HG03135 (cell line): ENCODE data around the gene MAGOH.
"Not testable (repeated sequence)": the region's sequence is repeated elsewhere in the genome, so short reads cannot be mapped to it uniquely, and the experiment has no call there.

Source experiments
- ATAC-seq: cut with Tn5 transposase; IDR thresholded peaks from one replicate; pipeline ENCODE4 v1.9.1; 2021; ENCODE audit warnings: mild to moderate bottlenecking, moderate library complexity; ENCODE audit not compliant: unreplicated experiment

The MAGOH gene

DNA sequence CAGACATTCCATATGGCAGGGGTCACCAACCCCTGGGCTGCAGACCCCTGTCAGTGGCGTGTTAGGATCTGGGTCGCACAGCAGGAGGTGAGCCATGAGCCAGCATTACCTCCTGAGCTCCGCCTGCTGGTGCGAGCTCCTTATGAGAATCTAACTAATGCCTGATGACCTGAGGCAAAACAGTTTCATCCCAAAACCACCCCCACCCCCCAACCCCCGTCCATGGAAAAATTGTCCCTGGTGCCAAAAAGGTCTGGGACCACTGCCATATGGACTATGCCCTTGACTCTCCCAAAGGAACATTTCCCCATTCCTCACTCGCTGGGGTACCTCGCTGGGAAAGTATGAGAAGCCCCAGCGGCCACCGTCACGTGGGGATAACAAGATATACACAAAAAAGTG is 48.1 kb downstream of the MAGOH start:
- no peak for ATAC-seq

DNA sequence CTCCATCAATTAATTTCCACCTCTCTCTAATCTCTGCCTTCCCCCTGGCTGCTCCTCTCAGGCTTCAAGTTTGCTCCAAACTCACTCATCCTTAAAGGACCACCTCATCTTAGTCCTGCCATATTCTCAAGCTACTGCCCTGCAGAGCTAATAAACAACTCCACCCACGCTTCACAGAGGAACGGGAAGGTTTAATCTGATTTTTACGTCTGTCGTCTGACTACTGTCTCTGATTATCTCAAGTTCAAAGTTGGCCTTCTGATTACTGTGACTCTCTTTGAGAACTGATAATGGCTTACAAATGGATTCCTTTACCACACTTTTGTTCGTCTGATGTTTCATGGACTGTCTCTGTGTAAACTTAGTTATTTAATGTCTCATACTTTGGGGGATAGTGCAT is 49.3 kb downstream of the MAGOH start:
- no peak for ATAC-seq

- ATAC-seq = no peak
Observed at GRCh38 chr1:53188099-53188498, 50.2 kb downstream of the MAGOH start.

GRCh38 chr1:53187401-53187800 is 50.9 kb downstream of the MAGOH start:
- no peak for ATAC-seq

DNA sequence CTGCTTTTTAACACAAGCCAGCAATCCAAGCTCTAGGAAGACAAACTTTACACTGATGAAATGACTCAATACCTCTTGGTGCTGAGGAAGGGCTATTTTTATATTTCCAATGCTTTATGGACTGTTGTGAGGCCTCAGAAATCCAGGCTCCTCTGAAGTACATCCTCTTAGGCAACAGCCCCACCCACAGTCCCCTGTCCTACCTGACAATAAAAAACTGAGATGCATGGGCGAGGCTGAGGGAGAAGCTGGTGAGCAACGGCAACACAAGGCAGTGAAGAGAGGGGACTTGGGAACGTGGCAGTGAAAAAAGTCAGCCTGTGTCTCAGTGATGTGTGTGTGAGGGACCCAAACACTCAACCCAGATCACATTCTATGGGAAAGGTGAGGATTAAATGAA is 51.8 kb downstream of the MAGOH start:
- ATAC-seq = no peak

GRCh38 chr1:53185955-53186297 is 52.4 kb downstream of the MAGOH start:
- not testable (repeated sequence) for ATAC-seq

GRCh38 chr1:53183095-53183990 is 55.0 kb downstream of the MAGOH start:
- ATAC-seq = no peak

DNA sequence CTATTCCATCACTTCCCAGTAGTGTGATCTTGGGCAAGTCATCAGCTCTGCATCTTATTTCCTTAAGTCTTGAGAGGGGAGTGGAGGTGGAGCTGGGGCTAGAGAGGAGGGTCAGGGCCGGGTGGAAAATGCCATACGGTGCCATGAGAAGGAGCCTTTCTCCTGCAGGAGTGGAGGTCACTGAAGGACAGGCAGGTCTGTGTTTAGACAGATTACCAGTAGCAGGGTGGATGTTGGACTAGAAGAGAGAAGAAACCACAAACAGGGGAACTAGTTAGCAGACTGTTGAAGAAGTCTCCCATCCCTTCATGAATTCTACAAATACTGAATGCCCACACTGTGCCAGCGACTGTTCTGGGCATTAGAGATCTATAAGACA is 55.6 kb downstream of the MAGOH start:
- no peak for ATAC-seq

- ATAC-seq = no peak
Observed at GRCh38 chr1:53182111-53182593, 56.2 kb downstream of the MAGOH start.

- no peak for ATAC-seq
Observed at GRCh38 chr1:53180951-53181350, 57.4 kb downstream of the MAGOH start.

- ATAC-seq = no peak
Observed at GRCh38 chr1:53180226-53180625, 58.1 kb downstream of the MAGOH start.
